ENCODE measurements around the gene HPS4. TPM values are rescaled to one million over a fixed set of nuclear protein-coding genes. Genes with fewer than 3 reads are reported as not detected.

HPS4 gene
- total and polyA plus RNA-seq, 2 of the 8 experiments (the other 6 are each of a cell fraction or from before 2014, with no cell fraction given) = 28.0 to 35.2 TPM

DNA sequence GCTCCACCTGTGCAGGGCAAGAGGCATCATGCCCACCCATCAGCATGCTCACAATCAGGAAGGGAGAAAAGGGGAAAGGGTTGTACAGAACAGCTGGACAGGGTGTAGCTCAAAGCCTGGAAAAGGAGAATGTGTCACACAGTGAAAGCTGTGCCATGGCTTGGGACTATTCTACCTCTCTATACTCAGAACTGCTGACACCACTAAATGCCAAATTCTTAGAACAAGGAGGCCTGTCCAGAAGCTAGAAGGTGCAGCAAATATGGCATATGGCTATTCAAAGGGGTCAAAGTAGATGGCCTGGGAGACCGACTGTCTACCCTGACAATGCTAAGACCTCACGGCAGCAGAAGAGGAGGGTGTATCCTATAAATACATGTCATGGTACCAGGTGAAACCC is 12.8 kb downstream of the HPS4 start (continued):
- no peak for TF ChIP-seq SIX5 (IDR thresholded peaks at IDR 0.05; ENCODE audit: low read depth, low read length)
- TF ChIP-seq CTBP2 (IDR thresholded peaks at IDR 0.05; ENCODE audit: borderline replicate concordance, insufficient read depth, insufficient read length, low read length) = no peak
- no peak for TF ChIP-seq GABPA (IDR thresholded peaks at IDR 0.05; ENCODE audit: borderline replicate concordance, insufficient read depth, low read length)

Measured in H1 (cell line).